HCT116 (cell line): ENCODE results near the gene MUS81.
A peak's percentile ranks its signal among the peaks of the same experiment; 100 is the strongest.

Source experiments
- CEBPB ChIP-seq: IDR thresholded peaks from 2 replicates; pipeline ENCODE4 v1.6.1; 2012; ENCODE audit warnings: low read depth
- ELF1 ChIP-seq: IDR thresholded peaks from 2 replicates; pipeline ENCODE4 v1.6.1; 2012; ENCODE audit warnings: low read depth, borderline replicate concordance
- EZH2phosphoT487 ChIP-seq: fragments of 200-600 bp; IDR thresholded peaks from 2 replicates; pipeline ENCODE4 v1.6.1; 2018; ENCODE audit warnings: antibody characterized with exemption, borderline replicate concordance
- FOSL1 ChIP-seq: IDR thresholded peaks from 2 replicates; pipeline ENCODE4 v1.6.1; 2012; ENCODE audit warnings: low read depth
- JUND ChIP-seq: IDR thresholded peaks from 2 replicates; pipeline ENCODE4 v1.6.1; 2012
- POLR2A ChIP-seq: IDR thresholded peaks from 2 replicates; pipeline ENCODE4 v1.7.0; 2011; ENCODE audit warnings: borderline replicate concordance; ENCODE audit not compliant: insufficient read depth, insufficient read length; ENCODE audit errors: extremely low read depth
- POLR2AphosphoS5 ChIP-seq: IDR thresholded peaks from 2 replicates; pipeline ENCODE4 v1.6.1; 2011; ENCODE audit warnings: mild to moderate bottlenecking, low read depth, low read length, moderate library complexity
- SP1 ChIP-seq: IDR thresholded peaks from 2 replicates; pipeline ENCODE4 v1.6.1; 2012; ENCODE audit warnings: low read depth
- YY1 ChIP-seq: IDR thresholded peaks from 2 replicates; pipeline ENCODE4 v1.6.1; 2011; ENCODE audit warnings: low read length, low read depth, moderate library complexity, mild to moderate bottlenecking; ENCODE audit not compliant: insufficient replicate concordance; ENCODE audit errors: extremely low read depth
- ZNF274 ChIP-seq: fragments of 200-500 bp; sonication (Bioruptor generic); IDR thresholded peaks from 2 replicates; pipeline ENCODE4 v1.6.1; 2014; ENCODE audit warnings: mild to moderate bottlenecking, low read depth, low read length, inconsistent platforms
- TF ChIP-seq, protein P1 (sequence below), 3 experiments: fragments of 200-600 bp in 1 of 3; sonication (generic) in 1 of 3; IDR thresholded peaks in 2 of 3; conservative IDR thresholded peaks in 1 of 3; 2 replicates each; pipeline ENCODE4 v1.5.1; 2012 to 2017; ENCODE audit warnings: low read depth in 2 of 3, low read length in 2 of 3, antibody characterized with exemption in 1 of 3, borderline replicate concordance in 1 of 3, control low read depth in 1 of 3, mild to moderate bottlenecking in 1 of 3, mixed read lengths in 1 of 3, mixed run types in 1 of 3, moderate library complexity in 1 of 3; ENCODE audit not compliant: insufficient read depth in 1 of 3
- TF ChIP-seq, protein P2 (sequence below): IDR thresholded peaks from 2 replicates; pipeline ENCODE4 v1.6.1; 2012; ENCODE audit warnings: low read depth
- TF ChIP-seq, protein P3 (sequence below): IDR thresholded peaks from 2 replicates; pipeline ENCODE4 v1.6.1; 2012

DNA sequence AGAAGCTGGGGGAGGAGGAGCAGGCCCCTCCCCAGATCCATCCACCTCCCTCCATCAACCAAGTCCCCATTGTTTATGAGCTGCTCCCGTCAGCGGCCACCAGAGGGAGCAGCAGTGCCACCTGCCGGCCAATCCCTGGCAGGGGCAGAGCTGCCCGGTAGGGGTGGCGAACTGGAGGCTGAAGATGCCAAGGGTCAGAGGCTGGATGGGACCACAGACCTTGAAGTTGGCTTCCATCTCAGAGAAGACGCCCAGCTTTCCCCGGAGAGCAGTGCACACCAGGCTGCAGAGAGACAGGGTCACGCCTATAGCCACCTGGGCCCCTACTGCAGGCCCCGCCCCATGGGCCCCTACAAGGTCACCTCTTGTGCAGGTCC is 24.5 kb downstream of the MUS81 start:
- TF ChIP-seq EZH2phosphoT487 (no peak), POLR2AphosphoS5 (no peak), JUND (no peak), ELF1 (no peak), FOSL1 (no peak), SP1 (no peak), CEBPB (no peak), ZNF274 (no peak), POLR2A (no peak), YY1 (no peak)
- TF ChIP-seq, protein P1, sequence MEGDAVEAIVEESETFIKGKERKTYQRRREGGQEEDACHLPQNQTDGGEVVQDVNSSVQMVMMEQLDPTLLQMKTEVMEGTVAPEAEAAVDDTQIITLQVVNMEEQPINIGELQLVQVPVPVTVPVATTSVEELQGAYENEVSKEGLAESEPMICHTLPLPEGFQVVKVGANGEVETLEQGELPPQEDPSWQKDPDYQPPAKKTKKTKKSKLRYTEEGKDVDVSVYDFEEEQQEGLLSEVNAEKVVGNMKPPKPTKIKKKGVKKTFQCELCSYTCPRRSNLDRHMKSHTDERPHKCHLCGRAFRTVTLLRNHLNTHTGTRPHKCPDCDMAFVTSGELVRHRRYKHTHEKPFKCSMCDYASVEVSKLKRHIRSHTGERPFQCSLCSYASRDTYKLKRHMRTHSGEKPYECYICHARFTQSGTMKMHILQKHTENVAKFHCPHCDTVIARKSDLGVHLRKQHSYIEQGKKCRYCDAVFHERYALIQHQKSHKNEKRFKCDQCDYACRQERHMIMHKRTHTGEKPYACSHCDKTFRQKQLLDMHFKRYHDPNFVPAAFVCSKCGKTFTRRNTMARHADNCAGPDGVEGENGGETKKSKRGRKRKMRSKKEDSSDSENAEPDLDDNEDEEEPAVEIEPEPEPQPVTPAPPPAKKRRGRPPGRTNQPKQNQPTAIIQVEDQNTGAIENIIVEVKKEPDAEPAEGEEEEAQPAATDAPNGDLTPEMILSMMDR (IDR thresholded peaks at IDR 0.05 in 2 of 3, conservative IDR thresholded peaks at IDR 0.05 in 1 of 3; ENCODE audit: borderline replicate concordance in 1 of 3, insufficient read depth in 1 of 3, low read depth in 2 of 3, low read length in 2 of 3), result peak in 2 of 3 experiments; percentile 100; a peak in 4 of 6 replicates
- TF ChIP-seq, protein P2, sequence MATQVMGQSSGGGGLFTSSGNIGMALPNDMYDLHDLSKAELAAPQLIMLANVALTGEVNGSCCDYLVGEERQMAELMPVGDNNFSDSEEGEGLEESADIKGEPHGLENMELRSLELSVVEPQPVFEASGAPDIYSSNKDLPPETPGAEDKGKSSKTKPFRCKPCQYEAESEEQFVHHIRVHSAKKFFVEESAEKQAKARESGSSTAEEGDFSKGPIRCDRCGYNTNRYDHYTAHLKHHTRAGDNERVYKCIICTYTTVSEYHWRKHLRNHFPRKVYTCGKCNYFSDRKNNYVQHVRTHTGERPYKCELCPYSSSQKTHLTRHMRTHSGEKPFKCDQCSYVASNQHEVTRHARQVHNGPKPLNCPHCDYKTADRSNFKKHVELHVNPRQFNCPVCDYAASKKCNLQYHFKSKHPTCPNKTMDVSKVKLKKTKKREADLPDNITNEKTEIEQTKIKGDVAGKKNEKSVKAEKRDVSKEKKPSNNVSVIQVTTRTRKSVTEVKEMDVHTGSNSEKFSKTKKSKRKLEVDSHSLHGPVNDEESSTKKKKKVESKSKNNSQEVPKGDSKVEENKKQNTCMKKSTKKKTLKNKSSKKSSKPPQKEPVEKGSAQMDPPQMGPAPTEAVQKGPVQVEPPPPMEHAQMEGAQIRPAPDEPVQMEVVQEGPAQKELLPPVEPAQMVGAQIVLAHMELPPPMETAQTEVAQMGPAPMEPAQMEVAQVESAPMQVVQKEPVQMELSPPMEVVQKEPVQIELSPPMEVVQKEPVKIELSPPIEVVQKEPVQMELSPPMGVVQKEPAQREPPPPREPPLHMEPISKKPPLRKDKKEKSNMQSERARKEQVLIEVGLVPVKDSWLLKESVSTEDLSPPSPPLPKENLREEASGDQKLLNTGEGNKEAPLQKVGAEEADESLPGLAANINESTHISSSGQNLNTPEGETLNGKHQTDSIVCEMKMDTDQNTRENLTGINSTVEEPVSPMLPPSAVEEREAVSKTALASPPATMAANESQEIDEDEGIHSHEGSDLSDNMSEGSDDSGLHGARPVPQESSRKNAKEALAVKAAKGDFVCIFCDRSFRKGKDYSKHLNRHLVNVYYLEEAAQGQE, result no peak
- TF ChIP-seq, protein P3, sequence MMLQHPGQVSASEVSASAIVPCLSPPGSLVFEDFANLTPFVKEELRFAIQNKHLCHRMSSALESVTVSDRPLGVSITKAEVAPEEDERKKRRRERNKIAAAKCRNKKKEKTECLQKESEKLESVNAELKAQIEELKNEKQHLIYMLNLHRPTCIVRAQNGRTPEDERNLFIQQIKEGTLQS, result no peak
